ENCODE data around the gene IRX4. TPM values are rescaled to one million over a fixed set of nuclear protein-coding genes. Genes with fewer than 3 reads are reported as not detected.

The IRX4 gene
- total RNA-seq, 6 donors from 2014 or later: 1.7 TPM; not detected in 5

- DNase-seq (no peak), ATAC-seq (ENCODE audit: low FRiP score in 2 of 2) (no peak)
- H3K36me3 ChIP-seq: no peaks in the 10 kb centered on the region
- WGBS, 2 donors: 4 to 7% methylated on average over 32 to 44 of the region's 49 CpGs
- H3K27me3 ChIP-seq: peaks cover 2 to 92% (median 50%) of the 10 kb centered on the region in 4 donors
- no peaks in the 10 kb centered on the region for H3K9me3 ChIP-seq
- no peak overlapping the region for H3K27ac ChIP-seq
- peaks cover 17 to 44% (median 24%) of the 10 kb centered on the region in 4 donors for H3K4me1 ChIP-seq
- TF ChIP-seq POLR2A (IDR thresholded peaks at IDR 0.05): no peak
- TF ChIP-seq POLR2AphosphoS5 (IDR thresholded peaks at IDR 0.05): no peak
- TF ChIP-seq CTCF (IDR thresholded peaks at IDR 0.05): no peak
- TF ChIP-seq EP300 (IDR thresholded peaks at IDR 0.05): no peak
- no peak overlapping the region for H3K4me3 ChIP-seq
Measured at GRCh38 chr5:1883925-1884677, 1.4 kb upstream of the IRX4 start.

- 2% methylated on average over 15 to 54 of the region's 78 CpGs for WGBS, 2 donors
- H3K4me3 ChIP-seq: peak overlapping the region in 3 of 4 donors; percentile 2 to 29 (median 26)
- TF ChIP-seq CTCF (IDR thresholded peaks at IDR 0.05): peak in 1 of 6 experiments; percentile 13
- no peak for TF ChIP-seq EP300 (IDR thresholded peaks at IDR 0.05)
- peak in 1 of 2 donors; percentile 53 for ATAC-seq (ENCODE audit: low FRiP score in 2 of 2)
- peaks cover 17 to 44% (median 24%) of the 10 kb centered on the region in 4 donors for H3K4me1 ChIP-seq
- no peaks in the 10 kb centered on the region for H3K9me3 ChIP-seq
- no peak overlapping the region for H3K27ac ChIP-seq
- H3K27me3 ChIP-seq: peaks cover 2 to 100% (median 53%) of the 10 kb centered on the region in 4 donors
- no peak for DNase-seq
- no peaks in the 10 kb centered on the region for H3K36me3 ChIP-seq
Measured at GRCh38 chr5:1883120-1883924, 597 bp upstream of the IRX4 start.

- no peak overlapping the region for H3K27ac ChIP-seq
- DNase-seq: peak in 1 of 2 donors; percentile 81
- WGBS, 2 donors: 6 to 10% methylated on average over 12 to 24 of the region's 59 CpGs
- TF ChIP-seq CTCF (IDR thresholded peaks at IDR 0.05): no peak
- no peak overlapping the region for H3K4me3 ChIP-seq
- no peak for ATAC-seq (ENCODE audit: low FRiP score in 2 of 2)
- H3K36me3 ChIP-seq: no peaks in the 10 kb centered on the region
- H3K27me3 ChIP-seq: peaks cover 4 to 100% (median 54%) of the 10 kb centered on the region in 4 donors
- no peaks in the 10 kb centered on the region for H3K9me3 ChIP-seq
- H3K4me1 ChIP-seq: peaks cover 17 to 45% (median 24%) of the 10 kb centered on the region in 4 donors
Measured at GRCh38 chr5:1881731-1882336, 891 bp downstream of the IRX4 start.

GRCh38 chr5:1881098-1881572, 1.6 kb downstream of the IRX4 start:
- H3K27me3 ChIP-seq: peaks cover 4 to 100% (median 56%) of the 10 kb centered on the region in 4 donors
- no peak for TF ChIP-seq CTCF (IDR thresholded peaks at IDR 0.05)
- no peak for TF ChIP-seq EP300 (IDR thresholded peaks at IDR 0.05)
- TF ChIP-seq POLR2A (IDR thresholded peaks at IDR 0.05): no peak
- no peak for TF ChIP-seq POLR2AphosphoS5 (IDR thresholded peaks at IDR 0.05)
- no peak overlapping the region for H3K4me3 ChIP-seq
- no peak overlapping the region for H3K27ac ChIP-seq
- WGBS, 2 donors: 5 to 8% methylated on average over 10 of the region's 10 CpGs
- H3K36me3 ChIP-seq: no peaks in the 10 kb centered on the region
- H3K9me3 ChIP-seq: no peaks in the 10 kb centered on the region
- DNase-seq (no peak), ATAC-seq (ENCODE audit: low FRiP score in 2 of 2) (no peak)
- H3K4me1 ChIP-seq: peaks cover 17 to 47% (median 26%) of the 10 kb centered on the region in 4 donors
